ENCODE data around the gene SLC10A7.
A peak's percentile ranks its signal among the peaks of the same experiment; 100 is the strongest.

The SLC10A7 gene

GRCh38 chr4:146349306-146349705 lies 172.4 kb downstream of the SLC10A7 start:
- no peak for DNase-seq
- no peaks in the 10 kb centered on the region for H3K9me3 Mint-ChIP-seq
- H3K4me3 Mint-ChIP-seq, result peak overlapping the region in 1 of 2 donors; percentile 10
- no peaks in the 10 kb centered on the region for H3K27me3 Mint-ChIP-seq
- ATAC-seq (replicated peaks), result no peak
- peak overlapping the region in 1 of 2 donors; percentile 61 for H3K27ac Mint-ChIP-seq
- H3K4me1 Mint-ChIP-seq (ENCODE audit: low read depth in 2 of 2), result peaks cover 6 to 9% of the 10 kb centered on the region in 2 donors
- no peaks in the 10 kb centered on the region for H3K36me3 Mint-ChIP-seq (ENCODE audit: insufficient read depth)

- no peak for ATAC-seq (replicated peaks)
These were observed 173.9 kb downstream of the SLC10A7 start for GRCh38 chr4:146347822-146348221.

GRCh38 chr4:146346276-146346675 lies 175.5 kb downstream of the SLC10A7 start:
- no peak for ATAC-seq (replicated peaks)

More at GRCh38 chr4:146347822-146348221, 173.9 kb downstream of the SLC10A7 start:
- Mint-ChIP-seq H3K4me3 (no peak overlapping the region), H3K9me3 (no peaks in the 10 kb centered on the region), H3K4me1 (ENCODE audit: low read depth in 2 of 2) (peaks cover 6 to 9% of the 10 kb centered on the region in 2 donors), H3K36me3 (ENCODE audit: insufficient read depth) (no peaks in the 10 kb centered on the region), H3K27me3 (no peaks in the 10 kb centered on the region), H3K27ac (no peak overlapping the region)
- DNase-seq, result no peak

GRCh38 chr4:146343776-146344175 lies 178.0 kb downstream of the SLC10A7 start:
- Mint-ChIP-seq H3K36me3 (ENCODE audit: insufficient read depth) (no peaks in the 10 kb centered on the region), H3K27ac (peak overlapping the region in 1 of 2 donors; percentile 50), H3K4me3 (no peak overlapping the region), H3K9me3 (no peaks in the 10 kb centered on the region), H3K4me1 (ENCODE audit: low read depth in 2 of 2) (peaks cover 3 to 5% of the 10 kb centered on the region in 2 donors), H3K27me3 (no peaks in the 10 kb centered on the region)
- DNase-seq (no peak), ATAC-seq (replicated peaks) (no peak)

More at GRCh38 chr4:146346276-146346675, 175.5 kb downstream of the SLC10A7 start:
- Mint-ChIP-seq H3K4me1 (ENCODE audit: low read depth in 2 of 2) (peaks cover 6 to 9% of the 10 kb centered on the region in 2 donors), H3K4me3 (no peak overlapping the region), H3K27ac (no peak overlapping the region), H3K27me3 (no peaks in the 10 kb centered on the region), H3K36me3 (ENCODE audit: insufficient read depth) (no peaks in the 10 kb centered on the region), H3K9me3 (no peaks in the 10 kb centered on the region)
- DNase-seq, result no peak

DNA sequence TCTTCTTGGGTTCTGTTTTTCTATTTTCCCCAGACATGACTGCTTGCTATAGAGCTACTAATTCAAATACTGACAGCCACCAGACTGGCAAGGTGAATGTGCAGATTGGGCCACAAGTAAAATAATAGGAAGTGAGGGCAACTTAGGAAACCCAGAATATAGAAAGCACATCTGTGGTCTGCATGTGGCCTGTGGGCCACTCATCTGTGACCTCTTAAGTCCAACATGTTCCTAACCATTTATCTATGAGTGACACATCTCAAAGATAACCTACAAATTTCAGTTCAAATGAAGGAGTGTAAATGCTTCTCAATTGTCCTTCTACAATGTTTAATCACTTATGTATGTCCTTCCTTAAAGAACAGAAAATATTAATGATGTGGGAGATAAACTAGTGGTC lies 178.5 kb downstream of the SLC10A7 start:
- Mint-ChIP-seq H3K27me3 (no peaks in the 10 kb centered on the region), H3K9me3 (no peaks in the 10 kb centered on the region), H3K27ac (no peak overlapping the region), H3K4me1 (ENCODE audit: low read depth in 2 of 2) (peaks cover 3 to 4% of the 10 kb centered on the region in 2 donors), H3K36me3 (ENCODE audit: insufficient read depth) (no peaks in the 10 kb centered on the region), H3K4me3 (no peak overlapping the region)
- ATAC-seq (replicated peaks) (no peak), DNase-seq (no peak)

DNA sequence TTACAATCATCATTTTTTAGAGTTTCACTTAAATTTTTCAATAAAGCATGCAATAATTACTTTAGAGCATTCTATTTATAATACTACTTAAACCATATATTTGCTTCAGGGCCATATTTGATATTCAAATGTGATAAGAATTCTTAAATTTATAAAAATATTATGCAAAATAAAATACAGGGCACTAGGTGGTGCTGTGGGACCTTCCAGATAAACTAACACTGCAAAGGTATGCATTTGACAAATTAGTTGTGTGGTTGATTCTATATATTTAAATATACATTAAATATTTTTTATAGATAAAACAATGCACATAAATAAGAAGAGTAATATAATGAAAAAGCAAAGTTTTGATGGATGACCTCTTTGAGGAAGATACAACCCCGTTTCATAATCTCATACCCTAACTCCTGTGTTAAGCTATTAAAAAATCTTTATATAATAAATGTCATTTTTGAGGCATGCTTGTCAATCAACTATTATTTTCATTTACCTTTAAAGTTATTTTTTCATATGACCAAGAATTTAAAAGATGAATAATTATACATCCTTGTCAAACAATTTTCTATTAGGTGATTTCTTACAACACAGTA lies 179.0 kb downstream of the SLC10A7 start:
- Mint-ChIP-seq H3K36me3 (ENCODE audit: insufficient read depth) (no peaks in the 10 kb centered on the region), H3K9me3 (no peaks in the 10 kb centered on the region), H3K27ac (no peak overlapping the region), H3K4me1 (ENCODE audit: low read depth in 2 of 2) (peaks cover 3 to 4% of the 10 kb centered on the region in 2 donors), H3K27me3 (no peaks in the 10 kb centered on the region), H3K4me3 (no peak overlapping the region)
- DNase-seq, result peak; percentile 6 to 29 (median 14)
- ATAC-seq (replicated peaks), result no peak

DNA sequence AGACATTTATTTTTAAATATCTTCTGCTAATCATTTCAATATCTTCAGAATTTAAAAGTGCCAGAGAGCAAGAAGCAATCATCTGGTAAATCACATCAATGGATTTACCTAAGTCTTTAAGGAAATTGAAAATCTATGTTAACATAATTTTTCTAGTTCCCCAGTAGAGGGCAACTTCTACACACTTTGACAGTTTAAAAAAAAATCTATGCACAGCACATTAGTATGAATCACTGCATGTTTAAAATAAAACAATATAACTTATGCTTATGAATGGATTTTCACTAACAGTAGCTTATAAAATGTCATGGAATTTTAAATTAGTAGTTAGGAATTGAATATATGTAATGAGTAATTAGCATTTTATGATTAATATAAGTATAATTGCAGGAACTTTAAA lies 180.9 kb downstream of the SLC10A7 start:
- H3K4me3 Mint-ChIP-seq, result no peak overlapping the region
- ATAC-seq (replicated peaks), result no peak
- H3K9me3 Mint-ChIP-seq, result no peaks in the 10 kb centered on the region
- DNase-seq, result no peak
- H3K36me3 Mint-ChIP-seq (ENCODE audit: insufficient read depth), result no peaks in the 10 kb centered on the region
- H3K27ac Mint-ChIP-seq, result no peak overlapping the region
- H3K27me3 Mint-ChIP-seq, result no peaks in the 10 kb centered on the region
- H3K4me1 Mint-ChIP-seq (ENCODE audit: low read depth in 2 of 2), result no peaks in the 10 kb centered on the region

DNA sequence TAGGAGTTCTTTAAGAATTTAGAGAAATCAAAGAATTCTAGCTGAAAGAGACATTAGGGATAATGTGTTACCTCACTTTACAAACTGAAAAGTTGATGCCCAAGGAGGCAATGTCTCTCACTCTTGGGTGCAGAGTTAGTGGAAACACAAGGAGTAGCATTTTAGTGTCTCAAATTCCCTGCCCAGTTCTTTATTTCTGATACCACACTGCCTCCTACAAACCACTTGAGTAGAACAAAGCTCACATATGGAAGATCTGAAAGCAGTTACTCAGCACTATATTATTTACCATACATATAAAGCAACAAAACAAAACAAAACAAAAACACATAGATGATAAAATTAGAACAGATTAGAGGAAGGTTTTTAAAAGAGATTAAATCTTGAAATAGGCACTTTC lies 183.2 kb downstream of the SLC10A7 start:
- ATAC-seq (replicated peaks), result no peak
- DNase-seq, result no peak
- Mint-ChIP-seq H3K9me3 (no peaks in the 10 kb centered on the region), H3K36me3 (ENCODE audit: insufficient read depth) (no peaks in the 10 kb centered on the region), H3K4me1 (ENCODE audit: low read depth in 2 of 2) (no peaks in the 10 kb centered on the region), H3K27me3 (no peaks in the 10 kb centered on the region), H3K4me3 (no peak overlapping the region), H3K27ac (no peak overlapping the region)

DNA sequence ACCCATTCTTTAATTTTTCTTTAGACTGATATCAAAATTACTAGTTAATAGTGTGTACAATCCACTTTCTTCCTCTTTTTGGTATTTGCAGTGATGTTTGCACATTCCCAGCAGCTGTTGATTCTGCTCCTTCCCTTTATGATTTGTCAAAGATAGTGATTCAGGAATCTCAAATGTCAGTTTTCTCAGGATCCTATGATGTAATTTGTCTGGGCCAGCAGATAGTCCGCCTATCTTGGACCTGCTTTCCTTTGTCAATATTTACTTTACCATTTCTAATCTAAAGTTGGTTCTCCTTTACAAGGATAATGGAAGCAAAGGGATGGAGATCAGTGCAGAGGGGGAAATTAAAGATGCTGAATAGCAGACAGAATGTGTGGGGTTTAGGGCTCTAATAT lies 185.3 kb downstream of the SLC10A7 start:
- Mint-ChIP-seq H3K27ac (no peak overlapping the region), H3K9me3 (no peaks in the 10 kb centered on the region), H3K36me3 (ENCODE audit: insufficient read depth) (no peaks in the 10 kb centered on the region), H3K4me1 (ENCODE audit: low read depth in 2 of 2) (no peaks in the 10 kb centered on the region), H3K4me3 (no peak overlapping the region), H3K27me3 (no peaks in the 10 kb centered on the region)
- DNase-seq, result no peak
- no peak for ATAC-seq (replicated peaks)

DNA sequence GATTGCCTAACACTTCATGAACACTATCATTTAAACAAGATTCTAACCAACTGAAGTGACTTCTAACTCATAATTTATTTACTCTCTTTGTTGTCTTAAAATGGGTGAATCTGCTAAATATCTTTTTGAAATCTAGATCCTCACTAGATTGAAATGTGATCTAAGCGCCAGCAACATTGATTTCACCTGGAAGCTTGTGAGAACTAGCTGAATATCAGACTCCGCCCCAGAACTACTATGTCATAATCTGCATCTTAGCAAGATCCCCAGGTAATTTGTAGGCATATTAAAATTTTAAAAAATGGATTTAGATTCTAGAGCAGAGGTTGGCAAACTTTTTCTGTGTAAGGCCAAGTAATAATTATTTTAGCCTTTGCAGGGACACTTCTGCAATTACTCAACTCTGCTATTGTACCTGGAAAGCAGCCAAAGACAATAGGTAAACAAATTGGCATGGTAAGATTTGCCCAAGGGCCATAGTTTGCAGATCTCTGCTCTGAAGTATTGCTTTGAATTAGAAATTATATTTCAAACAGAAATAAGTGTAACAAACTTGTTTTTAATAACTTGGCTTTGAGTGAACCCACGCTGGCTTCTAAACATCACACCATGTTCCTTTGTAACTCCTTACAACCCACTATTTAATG lies 185.9 kb downstream of the SLC10A7 start:
- ATAC-seq (replicated peaks), result no peak
- no peak for DNase-seq
- Mint-ChIP-seq H3K27ac (no peak overlapping the region), H3K4me1 (ENCODE audit: low read depth in 2 of 2) (no peaks in the 10 kb centered on the region), H3K4me3 (no peak overlapping the region), H3K36me3 (ENCODE audit: insufficient read depth) (no peaks in the 10 kb centered on the region), H3K9me3 (no peaks in the 10 kb centered on the region), H3K27me3 (no peaks in the 10 kb centered on the region)

DNA sequence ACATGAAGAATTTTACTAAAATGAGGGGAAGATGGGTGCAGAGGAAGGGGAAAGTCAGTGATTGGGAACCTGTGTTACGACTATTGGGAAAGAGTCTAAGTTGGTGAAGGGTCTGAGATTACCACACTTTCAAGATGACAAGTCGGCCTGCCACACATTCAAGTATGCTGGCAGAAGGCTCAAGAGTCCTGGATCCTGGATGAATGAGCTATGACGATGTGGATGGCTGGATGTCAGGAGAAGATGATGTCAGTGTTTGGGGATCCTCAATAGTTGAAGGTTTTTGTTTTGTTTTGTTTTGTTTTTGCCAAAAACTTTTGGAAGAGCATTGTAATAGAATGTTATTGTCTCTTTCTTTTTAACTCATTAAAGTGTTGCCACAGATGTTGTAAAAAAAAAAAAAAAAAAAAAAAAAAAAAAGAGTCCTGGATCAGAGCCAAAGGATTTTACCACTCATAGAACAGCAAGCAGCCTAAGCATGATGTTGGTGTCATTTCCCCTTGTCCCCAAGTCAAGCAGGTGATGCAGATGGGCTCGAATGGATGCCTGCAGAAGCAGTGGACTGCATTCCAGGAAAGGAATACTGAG lies 186.8 kb downstream of the SLC10A7 start:
- H3K36me3 Mint-ChIP-seq (ENCODE audit: insufficient read depth), result no peaks in the 10 kb centered on the region
- no peak for DNase-seq
- no peak overlapping the region for H3K4me3 Mint-ChIP-seq
- no peaks in the 10 kb centered on the region for H3K9me3 Mint-ChIP-seq
- no peak for ATAC-seq (replicated peaks)
- no peaks in the 10 kb centered on the region for H3K4me1 Mint-ChIP-seq (ENCODE audit: low read depth in 2 of 2)
- no peaks in the 10 kb centered on the region for H3K27me3 Mint-ChIP-seq
- no peak overlapping the region for H3K27ac Mint-ChIP-seq

GRCh38 chr4:146333895-146334262 lies 187.9 kb downstream of the SLC10A7 start:
- Mint-ChIP-seq H3K9me3 (no peaks in the 10 kb centered on the region), H3K36me3 (ENCODE audit: insufficient read depth) (no peaks in the 10 kb centered on the region), H3K27me3 (no peaks in the 10 kb centered on the region), H3K4me3 (no peak overlapping the region), H3K4me1 (ENCODE audit: low read depth in 2 of 2) (no peaks in the 10 kb centered on the region), H3K27ac (no peak overlapping the region)
- no peak for ATAC-seq (replicated peaks)
- DNase-seq, result no peak

DNA sequence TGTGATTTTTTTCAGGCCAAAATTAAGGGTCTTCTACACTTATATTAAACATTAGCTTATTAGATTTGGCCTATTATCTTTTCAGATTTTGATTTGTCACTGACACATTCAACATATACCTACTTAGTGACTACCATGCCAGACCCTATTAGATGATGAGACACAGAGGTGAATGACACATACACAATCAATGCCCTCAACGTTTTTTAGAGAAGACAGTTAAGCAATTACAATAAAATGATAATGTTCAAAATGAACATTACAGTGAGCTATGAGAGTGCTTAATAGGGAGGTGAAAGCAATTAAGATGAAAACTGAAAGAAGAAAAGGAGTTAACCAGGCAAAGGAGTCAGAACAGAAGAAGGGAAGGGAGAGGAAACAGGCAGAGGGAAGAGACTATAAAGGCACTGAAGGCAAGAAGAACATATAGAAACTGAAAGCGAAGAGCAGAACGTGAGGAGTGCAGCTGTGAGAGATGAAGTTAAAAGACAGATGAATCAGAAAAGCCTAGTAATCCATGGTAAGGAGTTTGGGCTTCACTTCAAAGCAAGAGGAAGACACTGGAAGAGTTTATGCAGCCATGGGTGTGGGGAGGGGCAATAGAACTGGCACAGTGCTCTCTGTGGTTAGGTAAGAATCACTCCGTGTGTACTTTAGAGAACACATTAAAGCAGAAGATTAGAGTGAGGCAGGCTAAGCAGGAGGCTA lies 188.4 kb downstream of the SLC10A7 start:
- H3K4me1 Mint-ChIP-seq (ENCODE audit: low read depth in 2 of 2), result no peaks in the 10 kb centered on the region
- no peaks in the 10 kb centered on the region for H3K9me3 Mint-ChIP-seq
- H3K36me3 Mint-ChIP-seq (ENCODE audit: insufficient read depth), result no peaks in the 10 kb centered on the region
- H3K27ac Mint-ChIP-seq, result no peak overlapping the region
- no peaks in the 10 kb centered on the region for H3K27me3 Mint-ChIP-seq
- peak; percentile 26 for ATAC-seq (replicated peaks)
- no peak overlapping the region for H3K4me3 Mint-ChIP-seq
- no peak for DNase-seq

DNA sequence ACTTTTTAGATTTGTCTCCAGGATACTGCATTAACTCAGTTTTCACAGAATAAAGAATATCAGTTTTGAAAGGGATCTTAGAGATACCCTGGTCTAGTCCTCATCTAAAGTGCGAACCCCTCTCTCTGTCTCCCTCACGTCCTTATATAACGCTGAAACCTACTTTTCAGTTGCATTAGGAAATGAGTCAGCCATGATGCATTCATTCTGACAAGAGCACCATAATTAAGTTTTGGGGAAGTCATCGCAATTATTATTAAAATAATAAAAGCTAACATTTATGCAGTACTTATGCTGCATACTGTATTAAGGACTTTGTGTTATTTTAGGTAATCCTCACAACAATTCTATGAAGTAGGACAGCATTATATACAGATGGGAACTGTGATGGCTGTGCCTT lies 191.3 kb downstream of the SLC10A7 start:
- no peaks in the 10 kb centered on the region for H3K27me3 Mint-ChIP-seq
- no peaks in the 10 kb centered on the region for H3K36me3 Mint-ChIP-seq (ENCODE audit: insufficient read depth)
- peaks cover 0 to 5% of the 10 kb centered on the region in 2 donors for H3K4me1 Mint-ChIP-seq (ENCODE audit: low read depth in 2 of 2)
- no peaks in the 10 kb centered on the region for H3K9me3 Mint-ChIP-seq
- H3K4me3 Mint-ChIP-seq, result no peak overlapping the region
- ATAC-seq (replicated peaks) (no peak), DNase-seq (no peak)
- no peak overlapping the region for H3K27ac Mint-ChIP-seq

Data from effector memory CD8-positive, alpha-beta T cell (primary cell).